ENCODE data around the gene CHST9. TPM values are rescaled to one million over a fixed set of nuclear protein-coding genes. Genes with fewer than 3 reads are reported as not detected.

The CHST9 gene
- total RNA-seq, 1 experiment from 2014 or later: 19.2 TPM

- TF ChIP-seq, protein P1, sequence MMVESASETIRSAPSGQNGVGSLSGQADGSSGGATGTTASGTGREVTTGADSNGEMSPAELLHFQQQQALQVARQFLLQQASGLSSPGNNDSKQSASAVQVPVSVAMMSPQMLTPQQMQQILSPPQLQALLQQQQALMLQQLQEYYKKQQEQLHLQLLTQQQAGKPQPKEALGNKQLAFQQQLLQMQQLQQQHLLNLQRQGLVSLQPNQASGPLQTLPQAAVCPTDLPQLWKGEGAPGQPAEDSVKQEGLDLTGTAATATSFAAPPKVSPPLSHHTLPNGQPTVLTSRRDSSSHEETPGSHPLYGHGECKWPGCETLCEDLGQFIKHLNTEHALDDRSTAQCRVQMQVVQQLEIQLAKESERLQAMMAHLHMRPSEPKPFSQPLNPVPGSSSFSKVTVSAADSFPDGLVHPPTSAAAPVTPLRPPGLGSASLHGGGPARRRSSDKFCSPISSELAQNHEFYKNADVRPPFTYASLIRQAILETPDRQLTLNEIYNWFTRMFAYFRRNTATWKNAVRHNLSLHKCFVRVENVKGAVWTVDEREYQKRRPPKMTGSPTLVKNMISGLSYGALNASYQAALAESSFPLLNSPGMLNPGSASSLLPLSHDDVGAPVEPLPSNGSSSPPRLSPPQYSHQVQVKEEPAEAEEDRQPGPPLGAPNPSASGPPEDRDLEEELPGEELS (CRISPR knock-in tag; IDR thresholded peaks at IDR 0.05): no peak
- no peak for TF ChIP-seq NR3C1 (CRISPR knock-in tag; conservative IDR thresholded peaks at IDR 0.05; ENCODE audit: low read depth)
- TF ChIP-seq, protein P2, sequence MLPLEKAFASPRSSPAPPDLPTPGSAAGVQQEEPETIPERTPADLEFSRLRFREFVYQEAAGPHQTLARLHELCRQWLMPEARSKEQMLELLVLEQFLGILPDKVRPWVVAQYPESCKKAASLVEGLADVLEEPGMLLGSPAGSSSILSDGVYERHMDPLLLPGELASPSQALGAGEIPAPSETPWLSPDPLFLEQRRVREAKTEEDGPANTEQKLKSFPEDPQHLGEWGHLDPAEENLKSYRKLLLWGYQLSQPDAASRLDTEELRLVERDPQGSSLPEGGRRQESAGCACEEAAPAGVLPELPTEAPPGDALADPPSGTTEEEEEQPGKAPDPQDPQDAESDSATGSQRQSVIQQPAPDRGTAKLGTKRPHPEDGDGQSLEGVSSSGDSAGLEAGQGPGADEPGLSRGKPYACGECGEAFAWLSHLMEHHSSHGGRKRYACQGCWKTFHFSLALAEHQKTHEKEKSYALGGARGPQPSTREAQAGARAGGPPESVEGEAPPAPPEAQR (CRISPR knock-in tag; IDR thresholded peaks at IDR 0.05): no peak
- no peak for TF ChIP-seq E2F1 (CRISPR knock-in tag; IDR thresholded peaks at IDR 0.05)
Measured at GRCh38 chr18:27225947-27226481, 40.9 kb upstream of the CHST9 start (continued).

DNA sequence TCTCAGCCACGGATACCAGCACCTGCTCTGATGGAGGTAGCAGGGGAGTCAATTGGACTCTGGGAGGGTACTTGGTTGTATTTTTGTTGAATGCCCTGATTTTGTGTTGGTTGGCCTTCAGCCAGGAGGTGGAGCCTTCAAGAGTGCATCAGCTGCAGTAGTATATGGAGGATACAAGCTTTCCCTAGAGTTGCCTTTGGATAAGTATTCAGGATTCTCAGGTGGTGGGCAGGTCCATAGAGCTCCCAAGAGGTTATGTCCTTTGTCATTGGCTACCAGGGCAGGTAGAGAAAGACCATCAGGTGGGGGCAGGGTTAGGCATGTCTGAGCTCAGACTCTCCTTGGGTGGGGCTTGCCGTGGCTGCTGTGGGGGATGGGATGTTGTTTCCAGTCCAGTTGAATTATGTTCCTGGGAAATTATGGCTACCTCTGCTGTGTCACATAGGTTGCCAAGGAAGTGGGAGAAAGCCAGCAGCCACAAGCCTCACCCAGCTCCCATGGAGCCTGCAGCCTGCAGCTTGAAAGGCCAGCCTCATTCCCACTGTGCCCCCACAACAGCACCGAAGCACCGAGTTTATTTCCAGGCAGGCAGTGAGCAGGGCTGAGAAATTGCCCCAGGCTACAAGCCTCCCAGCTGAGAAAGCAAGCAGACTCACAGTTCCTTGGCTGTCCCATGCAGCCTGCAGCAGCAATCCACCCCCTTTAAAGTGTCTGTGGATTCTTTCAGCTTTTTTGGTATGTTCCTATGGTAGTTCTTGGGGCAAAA is 38.6 kb upstream of the CHST9 start:
- DNase-seq (ENCODE audit: low spot score): peak; percentile 58
- peak; percentile 79 for ATAC-seq
- H3K9me3 Mint-ChIP-seq: peaks cover 36% of the 10 kb centered on the region
- H3K4me3 Mint-ChIP-seq: peak overlapping the region; percentile 13
- H3K4me1 Mint-ChIP-seq: peaks cover 53% of the 10 kb centered on the region
- H3K36me3 Mint-ChIP-seq: peaks cover 15% of the 10 kb centered on the region
- no peaks in the 10 kb centered on the region; the same call in 1 of the 2 replicates for H3K27me3 Mint-ChIP-seq (ENCODE audit: low read depth)
- ChIA-PET POLR2A (no interaction called here), CTCF (interaction anchor here (0.6 to 1.1 kb wide), 2 partner anchors 30 to 218 kb away, joined by 4 to 6 read pairs; no protein-coding TSS in a partner anchor)
- H3K27ac Mint-ChIP-seq: peak overlapping the region; percentile 73
- TF ChIP-seq MXD4 (CRISPR knock-in tag; IDR thresholded peaks at IDR 0.05; ENCODE audit: borderline replicate concordance) (no peak), RORB (CRISPR knock-in tag; IDR thresholded peaks at IDR 0.05) (no peak), NR3C1 (CRISPR knock-in tag; conservative IDR thresholded peaks at IDR 0.05; ENCODE audit: low read depth) (no peak), ZMAT4 (CRISPR knock-in tag; IDR thresholded peaks at IDR 0.05) (no peak), AR (CRISPR knock-in tag; IDR thresholded peaks at IDR 0.05) (no peak), ZNF317 (CRISPR knock-in tag; IDR thresholded peaks at IDR 0.05; ENCODE audit: borderline replicate concordance, low read depth) (no peak), NFE2L1 (CRISPR knock-in tag; IDR thresholded peaks at IDR 0.05) (no peak), ZNF416 (CRISPR knock-in tag; IDR thresholded peaks at IDR 0.05) (no peak), USF2 (CRISPR knock-in tag; IDR thresholded peaks at IDR 0.05) (no peak), NR1H2 (CRISPR knock-in tag; IDR thresholded peaks at IDR 0.05) (no peak), USF1 (CRISPR knock-in tag; IDR thresholded peaks at IDR 0.05) (no peak), FOXK1 (CRISPR knock-in tag; IDR thresholded peaks at IDR 0.05) (no peak)
- TF ChIP-seq, protein P2 (CRISPR knock-in tag; IDR thresholded peaks at IDR 0.05): no peak
- TF ChIP-seq, protein P3, sequence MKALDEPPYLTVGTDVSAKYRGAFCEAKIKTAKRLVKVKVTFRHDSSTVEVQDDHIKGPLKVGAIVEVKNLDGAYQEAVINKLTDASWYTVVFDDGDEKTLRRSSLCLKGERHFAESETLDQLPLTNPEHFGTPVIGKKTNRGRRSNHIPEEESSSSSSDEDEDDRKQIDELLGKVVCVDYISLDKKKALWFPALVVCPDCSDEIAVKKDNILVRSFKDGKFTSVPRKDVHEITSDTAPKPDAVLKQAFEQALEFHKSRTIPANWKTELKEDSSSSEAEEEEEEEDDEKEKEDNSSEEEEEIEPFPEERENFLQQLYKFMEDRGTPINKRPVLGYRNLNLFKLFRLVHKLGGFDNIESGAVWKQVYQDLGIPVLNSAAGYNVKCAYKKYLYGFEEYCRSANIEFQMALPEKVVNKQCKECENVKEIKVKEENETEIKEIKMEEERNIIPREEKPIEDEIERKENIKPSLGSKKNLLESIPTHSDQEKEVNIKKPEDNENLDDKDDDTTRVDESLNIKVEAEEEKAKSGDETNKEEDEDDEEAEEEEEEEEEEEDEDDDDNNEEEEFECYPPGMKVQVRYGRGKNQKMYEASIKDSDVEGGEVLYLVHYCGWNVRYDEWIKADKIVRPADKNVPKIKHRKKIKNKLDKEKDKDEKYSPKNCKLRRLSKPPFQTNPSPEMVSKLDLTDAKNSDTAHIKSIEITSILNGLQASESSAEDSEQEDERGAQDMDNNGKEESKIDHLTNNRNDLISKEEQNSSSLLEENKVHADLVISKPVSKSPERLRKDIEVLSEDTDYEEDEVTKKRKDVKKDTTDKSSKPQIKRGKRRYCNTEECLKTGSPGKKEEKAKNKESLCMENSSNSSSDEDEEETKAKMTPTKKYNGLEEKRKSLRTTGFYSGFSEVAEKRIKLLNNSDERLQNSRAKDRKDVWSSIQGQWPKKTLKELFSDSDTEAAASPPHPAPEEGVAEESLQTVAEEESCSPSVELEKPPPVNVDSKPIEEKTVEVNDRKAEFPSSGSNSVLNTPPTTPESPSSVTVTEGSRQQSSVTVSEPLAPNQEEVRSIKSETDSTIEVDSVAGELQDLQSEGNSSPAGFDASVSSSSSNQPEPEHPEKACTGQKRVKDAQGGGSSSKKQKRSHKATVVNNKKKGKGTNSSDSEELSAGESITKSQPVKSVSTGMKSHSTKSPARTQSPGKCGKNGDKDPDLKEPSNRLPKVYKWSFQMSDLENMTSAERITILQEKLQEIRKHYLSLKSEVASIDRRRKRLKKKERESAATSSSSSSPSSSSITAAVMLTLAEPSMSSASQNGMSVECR (CRISPR knock-in tag; IDR thresholded peaks at IDR 0.05; ENCODE audit: borderline replicate concordance): no peak

Data from WTC11 (cell line).